HG03108 (cell line): ENCODE data around the gene SFXN2.
"Not testable (repeated sequence)": the region's sequence is repeated elsewhere in the genome, so short reads cannot be mapped to it uniquely, and the experiment has no call there.

Experiments used
- ATAC-seq: cut with Tn5 transposase; IDR thresholded peaks from one replicate; pipeline ENCODE4 v1.9.1; 2021; ENCODE audit warnings: moderate library complexity; ENCODE audit not compliant: unreplicated experiment

Gene SFXN2

DNA sequence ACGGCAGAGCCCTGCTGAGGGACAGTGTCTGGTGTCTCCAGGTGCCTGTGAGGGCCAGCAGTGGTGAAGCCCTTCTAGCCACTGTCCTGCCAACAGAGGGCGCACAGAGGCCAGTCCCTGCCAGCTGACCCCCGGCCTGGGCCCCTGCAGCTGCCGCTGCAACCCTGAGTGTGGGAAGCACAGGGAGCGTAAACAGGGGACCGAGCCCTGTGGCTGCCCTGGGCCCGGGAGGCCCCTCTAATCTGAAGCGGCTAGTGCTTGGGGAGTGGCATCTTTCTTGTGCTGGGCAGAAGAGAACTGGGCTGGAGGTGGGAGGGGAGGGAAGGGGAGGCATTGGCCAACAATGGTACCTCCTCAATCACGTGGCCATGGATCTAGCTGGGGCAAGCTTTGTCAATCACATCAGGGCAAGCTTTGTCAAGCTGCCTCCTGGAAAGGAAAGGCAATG, 35.6 kb upstream of the SFXN2 start:
- ATAC-seq = no peak

DNA sequence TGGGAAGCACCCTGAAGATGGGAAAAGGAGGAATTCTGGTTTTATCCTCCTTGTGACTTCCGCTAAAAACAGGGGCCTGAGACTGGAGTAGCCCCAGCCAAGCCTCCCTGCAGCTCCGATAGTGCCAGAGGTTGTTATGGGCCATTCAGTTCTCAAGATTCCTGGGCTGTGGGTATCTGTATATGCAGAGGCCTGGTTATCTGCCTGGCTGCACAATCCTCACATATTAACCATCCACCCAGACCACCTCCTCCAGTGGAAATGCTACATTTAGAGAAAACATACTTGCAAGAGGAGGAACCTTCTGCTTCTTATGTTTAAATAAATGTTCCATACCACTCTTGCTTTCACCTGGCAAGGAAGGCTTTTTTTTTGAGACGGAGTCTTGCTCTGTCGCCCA, 34.8 kb upstream of the SFXN2 start:
- ATAC-seq = no peak

DNA sequence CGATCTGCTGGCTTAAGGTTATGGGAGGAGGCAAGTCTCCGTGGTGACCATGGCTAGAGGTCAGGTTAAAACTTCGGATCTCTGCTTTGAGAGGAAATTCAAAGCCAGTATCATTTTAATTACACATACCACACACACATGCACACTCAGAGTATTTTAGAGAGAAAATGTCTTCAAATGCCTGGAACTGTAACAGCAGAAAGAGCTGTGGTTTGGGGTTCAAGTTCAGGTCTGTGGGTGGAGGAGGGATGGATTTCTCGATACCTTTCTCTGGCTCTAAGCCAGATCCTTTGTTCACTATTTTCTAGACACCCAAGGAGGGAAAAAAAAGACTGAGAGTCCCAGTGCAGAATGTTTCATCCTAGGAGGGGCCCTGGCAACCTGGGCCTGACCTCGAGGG, 32.7 kb upstream of the SFXN2 start:
- no peak for ATAC-seq

DNA sequence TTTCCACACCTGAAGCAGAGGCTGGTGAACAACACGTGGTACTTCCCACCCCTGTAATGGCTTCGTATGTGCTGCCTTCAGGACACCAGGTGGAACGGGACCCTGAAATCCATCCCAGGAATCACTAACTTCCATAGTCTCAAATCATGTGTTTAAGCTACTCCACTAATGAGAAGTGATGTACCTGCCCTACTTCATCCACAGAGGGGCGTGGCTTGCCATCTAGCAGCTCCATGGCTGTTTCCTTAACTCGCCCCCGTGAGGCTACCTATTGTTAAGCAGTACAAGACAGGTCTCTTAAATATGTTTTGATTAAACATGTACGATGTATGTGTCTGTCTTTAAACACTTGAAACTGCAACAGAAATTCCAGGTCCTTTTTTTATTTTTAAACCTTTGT, 32.0 kb upstream of the SFXN2 start:
- ATAC-seq = no peak

DNA sequence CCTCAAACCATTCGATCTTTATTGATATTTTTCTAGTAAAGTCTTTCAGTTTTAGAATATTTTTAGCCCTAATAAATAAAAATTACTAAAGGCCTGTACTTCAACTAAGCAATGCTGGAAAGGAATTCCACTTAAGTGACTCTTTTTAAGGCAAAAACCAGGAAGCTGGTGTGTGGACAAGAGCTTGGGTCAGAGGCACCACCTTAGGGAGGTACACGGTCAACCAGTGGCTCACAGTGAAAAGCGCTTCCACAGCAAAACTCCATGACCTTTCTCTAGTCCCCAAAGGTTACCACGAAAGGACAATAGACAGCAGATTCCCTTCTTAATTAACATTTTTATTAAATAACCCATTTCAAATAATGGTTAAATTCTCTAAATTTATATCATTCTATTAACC, 31.5 kb upstream of the SFXN2 start:
- ATAC-seq = no peak

DNA sequence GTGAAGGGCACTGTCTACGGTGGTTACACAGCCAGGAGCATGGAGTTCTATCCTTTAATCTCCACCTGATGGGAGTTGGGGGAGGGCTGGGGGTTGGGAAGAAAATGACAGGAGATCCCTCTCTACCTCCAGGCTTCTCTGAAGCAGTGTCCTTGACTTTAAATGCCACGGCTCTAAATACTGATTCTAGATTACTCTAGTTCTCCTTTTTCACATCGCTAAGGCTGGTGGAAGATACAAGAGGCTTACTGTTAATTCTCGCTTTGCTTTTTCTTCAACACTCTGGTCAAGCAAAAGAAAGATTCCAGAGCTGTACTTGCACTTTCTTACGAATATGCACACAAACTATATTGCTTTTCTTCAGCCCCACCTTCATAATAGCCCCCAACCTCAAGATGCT, 30.7 kb upstream of the SFXN2 start:
- ATAC-seq = no peak

DNA sequence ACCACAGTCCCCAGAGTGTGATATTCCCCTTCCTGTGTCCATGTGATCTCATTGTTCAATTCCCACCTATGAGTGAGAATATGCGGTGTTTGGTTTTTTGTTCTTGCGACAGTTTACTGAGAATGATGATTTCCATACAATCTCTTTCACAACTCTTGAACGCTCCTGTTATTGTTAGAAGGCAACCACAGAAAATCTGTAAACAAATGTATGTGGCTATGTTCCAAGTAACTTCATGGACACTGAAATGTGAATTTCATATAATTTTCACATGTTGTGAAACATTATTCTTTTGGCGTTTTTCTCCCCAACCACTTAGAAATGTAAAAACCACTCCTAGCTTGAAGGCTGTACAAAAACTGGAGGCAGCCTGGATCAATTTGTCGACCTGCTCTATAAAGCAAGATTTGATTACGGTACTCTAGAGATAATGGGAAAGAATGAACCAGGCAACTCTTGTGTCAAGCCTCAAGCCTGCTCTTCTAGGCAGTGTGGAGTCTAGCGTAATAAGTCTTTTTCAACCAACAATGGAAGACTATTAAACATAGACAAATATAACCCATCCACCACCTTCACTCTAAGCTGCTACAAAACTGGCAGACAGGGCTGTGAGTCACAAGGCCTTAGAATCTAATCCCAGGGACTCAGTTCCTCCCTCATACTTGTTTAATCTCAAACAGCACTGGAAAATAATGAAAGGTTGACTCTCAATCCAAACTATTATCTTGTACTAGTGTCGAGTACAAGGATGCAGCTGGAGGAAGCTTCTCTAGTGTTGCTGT, 23.0 kb upstream of the SFXN2 start:
- no peak for ATAC-seq

DNA sequence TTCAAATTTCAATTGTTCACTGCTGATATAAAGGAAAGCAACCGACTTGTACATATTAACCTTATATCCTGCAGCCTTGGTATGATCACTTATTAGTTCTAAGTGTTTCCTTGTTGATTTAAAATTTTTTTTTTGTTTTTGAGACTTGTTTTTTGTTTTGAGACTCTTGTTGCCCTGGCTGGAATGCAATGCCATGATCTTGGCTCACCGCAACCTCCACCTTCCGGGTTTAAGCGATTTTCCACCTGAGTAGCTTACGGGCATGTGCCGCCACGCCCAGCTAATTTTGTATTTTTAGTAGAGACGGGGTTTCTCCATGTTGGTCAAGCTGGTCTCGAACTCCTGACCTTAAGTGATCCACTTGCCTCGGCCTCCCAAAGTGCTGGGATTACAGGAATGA, 19.0 kb upstream of the SFXN2 start:
- ATAC-seq = not testable (repeated sequence)

DNA sequence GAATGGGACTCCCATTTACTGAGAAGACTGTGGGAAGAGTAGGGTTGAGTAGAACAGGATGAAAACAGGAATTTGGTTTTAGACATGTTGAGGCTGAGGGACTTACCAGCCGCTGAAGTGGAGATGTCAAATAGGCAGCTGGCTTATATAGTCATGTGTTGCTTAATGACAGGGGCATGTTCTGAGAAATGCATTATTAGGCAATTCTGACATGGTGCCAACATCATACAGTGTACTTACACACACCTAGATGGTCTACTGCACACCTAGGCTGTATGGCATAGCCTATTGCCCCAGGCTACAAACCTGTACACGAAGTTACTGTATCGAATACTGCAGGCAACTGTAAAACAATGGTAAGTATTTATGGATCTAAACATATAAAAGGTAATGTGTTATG, 17.7 kb upstream of the SFXN2 start:
- ATAC-seq = no peak

DNA sequence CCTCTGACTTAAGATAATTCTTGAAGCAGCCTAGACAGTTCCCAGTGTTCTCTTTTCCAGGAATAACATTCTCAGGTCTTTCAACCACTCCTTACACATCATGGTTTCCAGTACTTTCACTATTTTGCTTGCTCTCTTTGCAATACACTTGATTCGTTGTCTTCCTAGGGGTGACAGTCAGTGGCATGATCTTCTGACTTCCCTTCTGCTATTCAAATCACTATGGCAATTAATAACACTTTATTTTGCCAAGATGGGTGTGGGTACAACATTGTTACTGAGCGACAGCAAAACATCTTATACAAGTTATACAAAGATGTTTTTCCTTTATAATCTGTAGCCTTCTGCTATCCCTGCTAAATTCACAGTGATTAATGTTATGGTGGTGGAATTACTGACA, 15.5 kb upstream of the SFXN2 start:
- no peak for ATAC-seq

DNA sequence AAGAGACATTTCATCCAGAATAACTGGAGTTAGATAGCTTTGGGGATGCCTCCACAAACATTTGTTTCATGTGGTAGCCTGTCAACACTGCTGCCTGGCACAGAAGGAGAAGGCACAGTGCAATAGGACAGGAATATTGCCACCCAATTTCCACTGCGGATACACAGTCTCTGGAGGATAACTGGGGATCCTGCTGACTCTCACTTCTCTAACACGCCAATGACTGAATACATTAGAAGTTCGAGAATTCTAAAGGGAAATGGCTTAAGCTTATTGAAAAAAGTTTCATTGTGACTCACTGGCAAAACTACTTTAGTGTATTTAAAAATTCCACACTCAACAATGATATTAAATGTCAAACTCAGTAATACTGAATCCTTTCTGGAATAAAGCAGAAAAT, 13.2 kb upstream of the SFXN2 start:
- no peak for ATAC-seq

DNA sequence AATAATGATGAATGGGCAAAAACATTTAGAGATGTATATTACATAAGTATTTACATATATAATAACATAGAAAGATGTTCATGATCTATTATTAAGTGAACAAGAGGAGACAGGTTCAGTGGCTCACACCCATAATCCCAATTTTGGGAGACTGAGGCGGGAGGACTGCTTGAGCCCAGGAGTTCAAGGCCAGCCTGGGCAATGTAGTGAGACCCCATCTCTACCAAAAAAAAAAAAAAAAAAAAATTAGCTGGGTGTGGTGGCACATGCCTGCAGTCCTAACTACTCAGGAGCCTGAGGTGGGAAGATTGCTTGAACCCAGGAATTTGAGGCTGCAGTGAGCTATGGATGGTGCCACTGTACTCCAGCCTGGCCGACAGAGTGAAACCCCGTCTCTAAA, 12.6 kb upstream of the SFXN2 start:
- ATAC-seq = no peak

DNA sequence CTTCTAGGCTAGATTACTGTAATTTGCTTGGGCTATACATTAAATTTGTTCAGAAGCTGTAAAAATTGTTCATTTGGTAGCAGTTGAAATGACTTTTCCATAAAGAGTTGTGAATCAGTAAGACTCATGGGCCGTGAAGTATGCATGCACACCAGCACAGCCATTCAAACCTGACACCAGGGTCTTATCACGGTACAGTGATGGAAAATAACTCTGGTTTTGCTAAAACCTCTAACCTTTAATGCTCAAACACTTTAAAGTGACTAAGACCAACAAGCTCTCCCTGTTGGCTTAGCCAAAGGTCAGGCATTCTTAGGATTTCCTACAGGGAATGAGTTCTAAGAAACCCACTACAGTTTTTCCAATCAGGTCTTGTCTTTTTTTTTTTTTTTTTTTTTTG, 11.7 kb upstream of the SFXN2 start:
- no peak for ATAC-seq

DNA sequence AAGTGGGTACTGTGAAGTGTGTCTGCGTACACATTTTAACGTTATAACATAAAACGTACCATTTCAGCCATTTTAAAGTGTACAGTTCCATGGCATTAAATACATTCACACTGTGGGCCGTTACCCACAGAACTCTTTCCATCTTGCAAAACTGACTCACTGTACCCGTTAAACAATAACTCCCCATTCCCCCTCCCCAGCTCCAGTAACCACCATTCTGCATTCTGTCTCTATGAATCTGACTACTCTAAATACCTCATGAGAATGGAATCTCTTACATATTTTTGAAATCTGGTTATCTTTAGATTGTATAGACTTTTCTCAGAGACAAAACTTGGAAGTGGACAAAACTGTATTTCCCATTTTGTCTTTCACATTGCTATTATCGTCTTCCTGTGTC, 9.5 kb upstream of the SFXN2 start:
- no peak for ATAC-seq

DNA sequence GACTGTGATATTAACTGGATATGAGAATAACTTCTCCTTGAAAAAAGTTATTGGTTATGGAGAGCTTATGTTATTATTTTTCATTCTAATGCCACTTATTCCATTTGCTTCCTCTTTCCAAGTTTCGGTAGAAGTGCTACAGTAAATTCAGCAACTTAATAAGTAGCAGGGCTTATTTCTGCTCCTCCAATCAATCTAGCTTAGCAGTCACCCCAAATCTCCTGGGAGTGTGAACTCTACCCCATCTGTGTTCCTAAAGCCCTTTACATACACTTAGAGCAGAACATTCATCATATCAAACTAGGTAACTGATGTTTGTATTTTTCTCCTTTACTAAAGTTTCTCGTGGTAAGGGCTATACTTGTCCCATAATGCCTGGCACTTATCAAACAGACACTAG, 8.9 kb upstream of the SFXN2 start:
- ATAC-seq = no peak

DNA sequence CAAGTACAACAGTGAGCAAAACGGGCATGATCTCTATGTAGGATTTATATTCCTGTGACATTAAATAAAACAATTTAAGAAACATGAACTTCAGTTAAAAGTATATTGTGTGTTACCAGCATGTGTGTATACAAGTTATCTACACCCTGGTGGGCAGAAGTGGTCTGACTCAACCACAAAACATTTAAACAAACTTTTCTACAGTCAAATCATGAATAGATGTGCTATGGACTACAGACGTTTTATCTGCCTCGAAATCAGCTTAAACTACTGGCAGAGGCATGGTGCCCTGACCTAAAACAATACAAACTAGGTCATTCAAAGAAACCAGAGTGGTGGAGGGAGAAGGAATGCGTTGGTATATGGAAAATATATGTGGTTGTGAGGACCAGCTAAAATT, 3.8 kb upstream of the SFXN2 start:
- no peak for ATAC-seq

DNA sequence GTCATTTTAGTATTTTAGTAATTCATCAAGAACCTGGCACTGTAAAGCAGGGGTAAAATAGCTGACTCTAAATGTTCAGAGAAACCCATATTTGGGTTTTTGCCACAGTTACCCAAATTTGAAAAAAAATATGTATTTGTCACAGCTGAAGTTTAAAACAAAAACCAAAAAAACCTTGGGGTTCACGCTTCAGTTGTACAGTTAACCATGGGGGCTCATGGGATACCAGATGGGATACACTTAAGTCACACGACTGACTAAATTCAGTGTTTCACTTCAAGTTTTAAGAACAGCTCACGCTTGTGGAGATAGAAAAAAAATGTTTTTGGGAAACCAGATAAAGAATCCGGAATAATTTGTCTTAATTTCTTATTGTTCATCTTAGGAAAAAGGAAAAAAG, 2.3 kb upstream of the SFXN2 start:
- no peak for ATAC-seq

DNA sequence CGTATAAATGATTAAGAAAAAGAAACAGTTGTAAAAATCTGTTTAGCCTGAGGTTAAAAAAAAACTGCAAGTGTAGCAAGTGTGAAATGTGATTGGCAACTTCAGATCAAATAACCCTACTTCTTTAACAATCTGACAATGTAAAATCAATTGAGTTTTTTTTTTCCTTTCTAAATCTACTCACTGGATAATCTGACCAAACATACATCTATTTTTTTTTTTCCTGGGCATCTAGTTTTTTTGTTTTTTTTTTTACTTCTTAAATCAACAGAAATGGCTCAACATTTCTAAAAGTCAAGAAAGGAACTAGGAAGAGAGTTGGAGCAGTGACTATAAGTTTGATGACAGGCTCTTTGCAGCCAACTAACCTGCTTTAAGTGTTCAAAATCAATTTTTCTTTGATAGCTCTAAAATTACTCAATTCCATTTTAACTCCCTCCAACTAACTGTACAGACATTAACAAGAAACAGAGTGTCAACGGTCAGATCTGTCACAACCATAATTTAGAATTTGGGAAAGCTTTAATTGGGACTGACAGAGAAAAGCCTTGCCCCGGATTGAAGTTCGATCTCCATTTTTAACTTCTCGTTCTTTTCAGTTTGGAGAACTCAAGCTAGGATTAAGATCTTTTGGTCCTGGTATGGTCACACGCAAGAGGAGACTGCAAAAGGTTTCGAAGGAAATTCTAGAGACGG, 1.4 kb upstream of the SFXN2 start:
- ATAC-seq = no peak

DNA sequence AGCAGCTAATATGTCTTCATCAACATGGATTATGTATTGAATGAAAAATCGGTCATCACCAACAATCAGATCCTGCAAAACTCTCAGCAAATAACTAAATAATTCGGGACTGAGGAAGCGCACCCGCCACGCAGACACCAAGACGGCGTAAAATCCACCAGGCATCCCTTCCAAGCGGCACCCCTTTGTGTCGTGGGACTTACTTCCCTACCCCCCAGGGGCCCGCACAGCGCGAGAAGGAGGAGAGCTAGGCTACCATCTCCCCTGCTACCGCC, 960 bp upstream of the SFXN2 start:
- ATAC-seq = peak; percentile 28

DNA sequence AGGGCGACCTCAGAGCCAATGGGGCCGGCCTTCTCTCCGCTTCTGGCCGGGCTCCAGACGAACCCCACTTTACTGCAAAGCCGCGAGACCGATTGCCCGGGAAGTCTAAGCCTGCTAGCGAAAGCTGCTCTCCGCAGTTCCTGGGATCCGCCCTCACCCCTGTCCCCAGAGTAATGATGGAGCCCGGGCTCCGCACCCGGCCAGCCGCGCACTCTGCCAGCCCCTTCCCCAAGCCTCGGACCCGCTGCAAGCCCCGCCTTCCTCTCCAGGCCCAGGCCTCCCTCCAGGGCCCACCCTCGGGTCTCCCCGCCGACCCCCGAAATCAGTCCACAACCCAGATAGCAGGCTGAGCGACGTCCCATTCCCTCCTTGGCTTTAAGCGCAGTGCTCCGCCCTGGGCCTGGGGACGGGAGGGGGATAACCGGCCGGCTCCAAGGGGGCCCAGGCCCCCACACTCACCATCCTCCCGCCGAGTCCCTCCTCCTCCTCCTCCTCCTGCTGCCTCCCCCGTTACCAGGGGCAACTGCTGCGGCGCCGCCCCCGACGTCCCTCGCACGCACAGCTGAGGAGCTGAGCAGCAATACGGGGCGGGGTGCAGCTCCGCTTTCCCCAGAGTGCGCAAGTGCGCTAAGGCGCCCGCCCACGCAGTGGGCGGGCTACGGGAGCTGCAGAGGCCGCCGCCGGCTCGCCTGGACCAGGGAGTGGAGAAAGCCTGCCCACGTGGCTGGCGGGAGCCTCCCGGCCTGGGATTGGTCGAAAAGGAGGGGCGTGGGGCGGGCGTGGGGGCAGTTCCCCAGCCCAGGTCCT, 419 bp upstream of the SFXN2 start, which contains the start of gene ARL3:
Gene ARL3, minus strand, starts transcription at position 584 of the 807 bp plus-strand sequence. Its CDS starts 122 bp downstream, at position 462.
- ATAC-seq = peak; percentile 80

DNA sequence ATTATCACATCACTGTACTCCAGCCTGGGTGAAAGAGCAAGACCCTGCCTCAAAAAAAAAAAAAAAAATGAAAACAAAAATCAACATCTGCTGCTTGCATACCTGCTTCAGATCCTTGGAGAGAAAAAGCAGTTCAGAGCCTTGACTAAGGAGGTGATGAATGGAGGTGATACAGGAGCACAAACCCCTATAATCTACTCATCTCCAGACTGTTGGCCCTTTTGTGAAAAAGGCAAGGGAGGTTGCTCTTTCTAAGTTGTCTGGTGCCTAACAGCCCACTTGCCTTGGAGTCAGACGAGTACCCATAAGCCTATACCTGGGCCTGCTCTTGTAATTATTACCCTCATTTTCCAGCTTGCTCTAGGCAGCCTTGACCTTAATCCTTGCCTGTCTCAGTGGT, 1.4 kb downstream of the SFXN2 start:
- no peak for ATAC-seq
